ENCODE results near the gene POLR2A. TPM values are rescaled to one million over a fixed set of nuclear protein-coding genes. Genes with fewer than 3 reads are reported as not detected.

Gene POLR2A
- total RNA-seq, 1 experiment from 2014 or later = 47.1 TPM

DNA sequence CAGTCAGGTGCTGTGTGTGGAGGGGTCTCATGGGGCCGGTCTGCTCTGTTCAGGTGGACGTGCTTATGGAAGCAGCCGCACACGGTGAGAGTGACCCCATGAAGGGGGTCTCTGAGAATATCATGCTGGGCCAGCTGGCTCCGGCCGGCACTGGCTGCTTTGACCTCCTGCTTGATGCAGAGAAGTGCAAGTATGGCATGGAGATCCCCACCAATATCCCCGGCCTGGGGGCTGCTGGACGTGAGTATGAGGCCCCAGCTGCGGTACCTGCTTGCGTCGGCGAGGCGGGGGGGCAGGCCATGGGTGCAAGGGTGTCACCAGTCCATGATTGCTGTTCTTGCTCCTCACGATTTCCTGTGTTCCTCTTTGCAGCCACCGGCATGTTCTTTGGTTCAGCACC, 27.9 kb downstream of the POLR2A start:
- Histone ChIP-seq H3K27ac (ENCODE audit: low read length) (no peak overlapping the region), H3K9me2 (replicated peaks; ENCODE audit: low read length) (no peaks in the 10 kb centered on the region), H3K4me2 (ENCODE audit: low read length) (no peak overlapping the region), H2AFZ (ENCODE audit: low read length) (no peak overlapping the region), H3K36me3 (ENCODE audit: low read depth, low read length) (peaks cover 28% of the 10 kb centered on the region), H3K9me3 (ENCODE audit: low read length) (no peaks in the 10 kb centered on the region), H3F3A (ENCODE audit: low read length, unreplicated experiment) (no peaks in the 10 kb centered on the region), H3K4me3 (ENCODE audit: low read length) (no peak overlapping the region), H3K79me2 (ENCODE audit: low read length) (no peaks in the 10 kb centered on the region), H3K4me1 (ENCODE audit: insufficient read depth, low read length) (no peaks in the 10 kb centered on the region), H3K9ac (ENCODE audit: low read length) (no peak overlapping the region), H3K27me3 (ENCODE audit: low read length) (no peaks in the 10 kb centered on the region), H4K20me1 (ENCODE audit: low read length) (no peaks in the 10 kb centered on the region)
- intact Hi-C loops (cut with micrococcal nuclease) = no loop called here
- no TSS peak for BruUV-seq (replicated peaks)
- ChIA-PET POLR2A (ENCODE audit: unreplicated experiment) (no interaction called here), CTCF (no interaction called here)
- DNase-seq = no peak
- no peak for ATAC-seq
- TF ChIP-seq CTCF (conservative IDR thresholded peaks at IDR 0.05; ENCODE audit: low read depth, low read length) (no peak), EZH2phosphoT487 (IDR thresholded peaks at IDR 0.05; ENCODE audit: borderline replicate concordance, low read length) (no peak), EZH2 (IDR thresholded peaks at IDR 0.05; ENCODE audit: low read length, unreplicated experiment) (no peak)

- Histone ChIP-seq H3K4me2 (ENCODE audit: low read length) (no peak overlapping the region), H3K36me3 (ENCODE audit: low read depth, low read length) (peaks cover 24% of the 10 kb centered on the region), H2AFZ (ENCODE audit: low read length) (no peak overlapping the region), H3K9ac (ENCODE audit: low read length) (no peak overlapping the region), H3K27ac (ENCODE audit: low read length) (no peak overlapping the region), H4K20me1 (ENCODE audit: low read length) (no peaks in the 10 kb centered on the region), H3F3A (ENCODE audit: low read length, unreplicated experiment) (no peaks in the 10 kb centered on the region), H3K9me3 (ENCODE audit: low read length) (no peaks in the 10 kb centered on the region), H3K9me2 (replicated peaks; ENCODE audit: low read length) (no peaks in the 10 kb centered on the region), H3K4me3 (ENCODE audit: low read length) (no peak overlapping the region), H3K79me2 (ENCODE audit: low read length) (no peaks in the 10 kb centered on the region), H3K4me1 (ENCODE audit: insufficient read depth, low read length) (no peaks in the 10 kb centered on the region), H3K27me3 (ENCODE audit: low read length) (no peaks in the 10 kb centered on the region)
- ChIA-PET POLR2A (ENCODE audit: unreplicated experiment) (interaction anchor here (0.7 kb wide), 1 partner anchor 156 kb away, joined by 3 read pairs; no protein-coding TSS in a partner anchor), CTCF (interaction anchor here (0.6 to 0.8 kb wide), 3 partner anchors 11 to 48 kb away, joined by 3 to 4 read pairs (median 4); no protein-coding TSS in a partner anchor)
- no TSS peak for BruUV-seq (replicated peaks)
- no peak for ATAC-seq
- no peak for TF ChIP-seq CTCF (conservative IDR thresholded peaks at IDR 0.05; ENCODE audit: low read depth, low read length)
- TF ChIP-seq EZH2 (IDR thresholded peaks at IDR 0.05; ENCODE audit: low read length, unreplicated experiment) = no peak
- TF ChIP-seq EZH2phosphoT487 (IDR thresholded peaks at IDR 0.05; ENCODE audit: borderline replicate concordance, low read length) = no peak
- intact Hi-C loops (cut with micrococcal nuclease) = no loop called here
- no peak for DNase-seq
Measured at GRCh38 chr17:7512824-7513540, 28.8 kb downstream of the POLR2A start.

DNA sequence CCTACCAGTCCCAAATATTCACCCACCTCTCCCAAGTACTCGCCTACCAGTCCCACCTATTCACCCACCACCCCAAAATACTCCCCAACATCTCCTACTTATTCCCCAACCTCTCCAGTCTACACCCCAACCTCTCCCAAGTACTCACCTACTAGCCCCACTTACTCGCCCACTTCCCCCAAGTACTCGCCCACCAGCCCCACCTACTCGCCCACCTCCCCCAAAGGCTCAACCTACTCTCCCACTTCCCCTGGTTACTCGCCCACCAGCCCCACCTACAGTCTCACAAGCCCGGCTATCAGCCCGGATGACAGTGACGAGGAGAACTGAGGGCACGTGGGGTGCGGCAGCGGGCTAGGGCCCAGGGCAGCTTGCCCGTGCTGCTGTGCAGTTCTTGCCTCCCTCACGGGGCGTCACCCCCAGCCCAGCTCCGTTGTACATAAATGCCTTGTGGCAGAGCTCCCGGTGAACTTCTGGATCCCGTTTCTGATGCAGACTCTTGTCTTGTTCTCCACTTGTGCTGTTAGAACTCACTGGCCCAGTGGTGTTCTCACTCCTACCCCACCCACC, 29.8 kb downstream of the POLR2A start:
- H3K79me2 ChIP-seq (ENCODE audit: low read length) = no peaks in the 10 kb centered on the region
- no peaks in the 10 kb centered on the region for H3K4me1 ChIP-seq (ENCODE audit: insufficient read depth, low read length)
- POLR2A ChIA-PET (ENCODE audit: unreplicated experiment) = no interaction called here
- ATAC-seq (no peak), DNase-seq (no peak)
- TF ChIP-seq EZH2phosphoT487 (IDR thresholded peaks at IDR 0.05; ENCODE audit: borderline replicate concordance, low read length) = no peak
- no peak for TF ChIP-seq CTCF (conservative IDR thresholded peaks at IDR 0.05; ENCODE audit: low read depth, low read length)
- TF ChIP-seq EZH2 (IDR thresholded peaks at IDR 0.05; ENCODE audit: low read length, unreplicated experiment) = no peak
- no peak overlapping the region for H3K27ac ChIP-seq (ENCODE audit: low read length)
- H3K9me2 ChIP-seq (replicated peaks; ENCODE audit: low read length) = no peaks in the 10 kb centered on the region
- H2AFZ ChIP-seq (ENCODE audit: low read length) = no peak overlapping the region
- H3K9me3 ChIP-seq (ENCODE audit: low read length) = no peaks in the 10 kb centered on the region
- H3K27me3 ChIP-seq (ENCODE audit: low read length) = no peaks in the 10 kb centered on the region
- H3K9ac ChIP-seq (ENCODE audit: low read length) = no peak overlapping the region
- BruUV-seq (replicated peaks) = TSS peak; percentile 63
- H3F3A ChIP-seq (ENCODE audit: low read length, unreplicated experiment) = no peaks in the 10 kb centered on the region
- intact Hi-C loops (cut with micrococcal nuclease) = loop anchor here (1.0 kb wide), 1 partner anchor 47 kb away; the partner anchor contains the start of gene SENP3
- H3K4me2 ChIP-seq (ENCODE audit: low read length) = no peak overlapping the region
- no peaks in the 10 kb centered on the region for H4K20me1 ChIP-seq (ENCODE audit: low read length)
- H3K4me3 ChIP-seq (ENCODE audit: low read length) = no peak overlapping the region
- H3K36me3 ChIP-seq (ENCODE audit: low read depth, low read length) = peaks cover 17% of the 10 kb centered on the region
- CTCF ChIA-PET = interaction anchor here (0.6 to 1.2 kb wide), 2 partner anchors 47 to 77 kb away, joined by 8 to 9 read pairs; no protein-coding TSS in a partner anchor
